GM18868 (cell line): ENCODE measurements around the gene ZBTB39.
"Not testable (repeated sequence)": the region's sequence is repeated elsewhere in the genome, so short reads cannot be mapped to it uniquely, and the experiment has no call there.

Experiments used
- ATAC-seq: cut with Tn5 transposase; IDR thresholded peaks from one replicate; pipeline ENCODE4 v1.9.1; 2021; ENCODE audit warnings: mild to moderate bottlenecking, moderate library complexity; ENCODE audit not compliant: unreplicated experiment

The ZBTB39 gene

GRCh38 chr12:56982578-56983236 lies 23.6 kb downstream of the ZBTB39 start:
- not testable (repeated sequence) for ATAC-seq

- ATAC-seq, result no peak
Observed at GRCh38 chr12:56980941-56981530, 25.3 kb downstream of the ZBTB39 start.

- no peak for ATAC-seq
Observed at GRCh38 chr12:56980268-56980667, 26.1 kb downstream of the ZBTB39 start.

GRCh38 chr12:56979628-56980027 lies 26.7 kb downstream of the ZBTB39 start:
- ATAC-seq, result no peak

- no peak for ATAC-seq
Observed at GRCh38 chr12:56978397-56979138, 27.8 kb downstream of the ZBTB39 start.

GRCh38 chr12:56977361-56977760 lies 29.0 kb downstream of the ZBTB39 start:
- ATAC-seq, result not testable (repeated sequence)

- not testable (repeated sequence) for ATAC-seq
Observed at GRCh38 chr12:56974224-56974623, 32.1 kb downstream of the ZBTB39 start.

GRCh38 chr12:56968910-56969309 lies 37.4 kb downstream of the ZBTB39 start:
- ATAC-seq, result not testable (repeated sequence)

GRCh38 chr12:56965997-56966642 lies 40.2 kb downstream of the ZBTB39 start:
- not testable (repeated sequence) for ATAC-seq

- ATAC-seq, result not testable (repeated sequence)
Observed at GRCh38 chr12:56965124-56965523, 41.2 kb downstream of the ZBTB39 start.

- not testable (repeated sequence) for ATAC-seq
Observed at GRCh38 chr12:56963557-56963956, 42.8 kb downstream of the ZBTB39 start.

GRCh38 chr12:56962247-56962646 lies 44.1 kb downstream of the ZBTB39 start:
- ATAC-seq, result not testable (repeated sequence)

GRCh38 chr12:56958422-56958821 lies 47.9 kb downstream of the ZBTB39 start:
- ATAC-seq, result no peak

GRCh38 chr12:56957229-56958052 lies 48.9 kb downstream of the ZBTB39 start, which contains the start of gene RDH16:
Gene RDH16, minus strand, starts transcription at chr12:56957608. Its CDS starts 146 bp downstream, at chr12:56957462.
- no peak for ATAC-seq

- ATAC-seq, result no peak
Observed at GRCh38 chr12:56955631-56956256, 50.6 kb downstream of the ZBTB39 start.

GRCh38 chr12:56954958-56955355 lies 51.4 kb downstream of the ZBTB39 start:
- ATAC-seq, result no peak

- no peak for ATAC-seq
Observed at GRCh38 chr12:56954057-56954957, 52.0 kb downstream of the ZBTB39 start.

GRCh38 chr12:56953314-56953713 lies 53.0 kb downstream of the ZBTB39 start:
- ATAC-seq, result no peak
